K562 (cell line): Measurements from ENCODE around the gene TRAPPC1. TPM values are rescaled to one million over a fixed set of nuclear protein-coding genes. Genes with fewer than 3 reads are reported as not detected.

Experiments used
- BRF1 ChIP-seq: IDR thresholded peaks from 3 replicates; pipeline ENCODE4 v1.6.1; 2011; ENCODE audit warnings: borderline replicate concordance, mild to moderate bottlenecking; ENCODE audit not compliant: insufficient read length; ENCODE audit errors: extremely low read depth
- CREB1 ChIP-seq, 2 experiments: sonication (generic) in 1 of 2; formaldehyde crosslinking in 1 of 2; IDR thresholded peaks; 2 replicates each; pipeline versions ENCODE4 v1.6.1 to v1.8.0; 2012 to 2022; ENCODE audit warnings: inconsistent platforms in 1 of 2, mild to moderate bottlenecking in 1 of 2, missing genetic modification reagents in 1 of 2, moderate library complexity in 1 of 2
- GATAD2A ChIP-seq: fragments of 450-650 bp; IDR thresholded peaks from 2 replicates; pipeline ENCODE4 v1.6.1; 2017
- MAFG ChIP-seq: fragments of 450-650 bp; conservative IDR thresholded peaks from 2 replicates; pipeline ENCODE4 v1.6.1; 2016; ENCODE audit warnings: missing genetic modification characterization, missing compliant biosample characterization
- MTF1 ChIP-seq: fragments of 250-450 bp; sonication (Bioruptor Pico); IDR thresholded peaks from 2 replicates; pipeline ENCODE4 v1.9.0; 2021; ENCODE audit warnings: moderate library complexity, mild to moderate bottlenecking, inconsistent platforms, borderline replicate concordance
- NR2C2 ChIP-seq, 2 experiments: fragments of 200-800 bp in 1 of 2; sonication (Bioruptor generic) in 1 of 2; sonication (generic) in 1 of 2; formaldehyde crosslinking in 1 of 2; IDR thresholded peaks; 2 replicates each; pipeline versions ENCODE4 v1.6.1 to v1.8.0; 2016 to 2022; ENCODE audit warnings: mild to moderate bottlenecking in 1 of 2, missing compliant biosample characterization in 1 of 2, missing genetic modification characterization in 1 of 2, missing genetic modification reagents in 1 of 2
- PPARD ChIP-seq: fragments of 250-450 bp; sonication (Bioruptor Pico); IDR thresholded peaks from 2 replicates; pipeline ENCODE4 v1.8.0; 2022; ENCODE audit warnings: inconsistent platforms, mild to moderate bottlenecking, moderate library complexity
- YY1 ChIP-seq, 3 experiments: IDR thresholded peaks; 2 replicates each; pipeline ENCODE4 v1.6.1; 2011; ENCODE audit warnings: low read length in 2 of 3, mild to moderate bottlenecking in 2 of 3, moderate library complexity in 2 of 3, borderline replicate concordance in 1 of 3, control low read depth in 1 of 3, low read depth in 1 of 3; ENCODE audit not compliant: insufficient read depth in 3 of 3, insufficient replicate concordance in 2 of 3, control insufficient read depth in 1 of 3, insufficient read length in 1 of 3; ENCODE audit errors: extremely low read depth in 1 of 3
- polyA plus RNA-seq, 8 experiments: library from polyadenylated mRNA; depleted of rRNA in 4 of 8; stranded (reverse) in 5 of 8; unstranded in 3 of 8; fragments of >200 nt; fragmentation: Nextera tagmentation in 2 of 8; fragmentation: Illumina TruSeq in 1 of 8; extraction: Ambion mirVana in 2 of 8; extraction: Trizol in 1 of 8; gene quantifications; 2 replicates each; pipeline versions ENCODE4 v1.2.1 to v1.2.3, GENCODE V29; 2011 to 2014; ENCODE audit warnings: inconsistent platforms in 1 of 8, missing spikeins in 1 of 8
- total RNA-seq, 7 experiments: library from RNA; depleted of rRNA in 6 of 7; stranded (reverse); fragments of >200 nt in 6 of 7; fragmentation: Illumina TruSeq in 2 of 7; extraction: Trizol in 2 of 7; gene quantifications; 2 replicates each; pipeline versions ENCODE4 v1.2.1 to v1.2.3, GENCODE V29; 2011 to 2021; ENCODE audit warnings: low replicate concordance in 1 of 7
- TF ChIP-seq, protein P1 (sequence below): fragments of 250-450 bp; sonication (Bioruptor Pico); IDR thresholded peaks from 2 replicates; pipeline ENCODE4 v1.4.0; 2020
- TF ChIP-seq, protein P2 (sequence below): fragments of 200-800 bp; sonication (Bioruptor generic); IDR thresholded peaks from 2 replicates; pipeline ENCODE4 v1.6.1; 2017; ENCODE audit warnings: missing genetic modification characterization, missing compliant biosample characterization

TRAPPC1 gene
- total and polyA plus RNA-seq, 9 of the 15 experiments (the other 6 are each of a cell fraction or from before 2014, with no cell fraction given), result 11.7 to 82.8 (median 36.2) TPM

DNA sequence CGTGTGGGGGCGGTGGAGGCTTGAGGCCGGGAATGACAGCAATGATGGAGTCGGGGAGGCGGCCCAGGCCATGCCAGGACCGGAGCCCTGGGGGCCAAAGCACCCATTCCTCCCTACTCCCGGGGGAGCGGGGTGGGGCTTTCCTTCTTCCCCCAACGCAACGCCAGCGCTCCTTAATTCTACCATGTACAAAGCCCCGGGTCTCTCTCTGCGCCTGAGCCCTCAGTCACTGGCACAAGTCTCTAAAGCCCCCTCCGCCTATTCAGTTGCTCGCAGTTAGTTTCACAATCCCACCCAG is 15.4 kb downstream of the TRAPPC1 start (continued):
- TF ChIP-seq, protein P1, sequence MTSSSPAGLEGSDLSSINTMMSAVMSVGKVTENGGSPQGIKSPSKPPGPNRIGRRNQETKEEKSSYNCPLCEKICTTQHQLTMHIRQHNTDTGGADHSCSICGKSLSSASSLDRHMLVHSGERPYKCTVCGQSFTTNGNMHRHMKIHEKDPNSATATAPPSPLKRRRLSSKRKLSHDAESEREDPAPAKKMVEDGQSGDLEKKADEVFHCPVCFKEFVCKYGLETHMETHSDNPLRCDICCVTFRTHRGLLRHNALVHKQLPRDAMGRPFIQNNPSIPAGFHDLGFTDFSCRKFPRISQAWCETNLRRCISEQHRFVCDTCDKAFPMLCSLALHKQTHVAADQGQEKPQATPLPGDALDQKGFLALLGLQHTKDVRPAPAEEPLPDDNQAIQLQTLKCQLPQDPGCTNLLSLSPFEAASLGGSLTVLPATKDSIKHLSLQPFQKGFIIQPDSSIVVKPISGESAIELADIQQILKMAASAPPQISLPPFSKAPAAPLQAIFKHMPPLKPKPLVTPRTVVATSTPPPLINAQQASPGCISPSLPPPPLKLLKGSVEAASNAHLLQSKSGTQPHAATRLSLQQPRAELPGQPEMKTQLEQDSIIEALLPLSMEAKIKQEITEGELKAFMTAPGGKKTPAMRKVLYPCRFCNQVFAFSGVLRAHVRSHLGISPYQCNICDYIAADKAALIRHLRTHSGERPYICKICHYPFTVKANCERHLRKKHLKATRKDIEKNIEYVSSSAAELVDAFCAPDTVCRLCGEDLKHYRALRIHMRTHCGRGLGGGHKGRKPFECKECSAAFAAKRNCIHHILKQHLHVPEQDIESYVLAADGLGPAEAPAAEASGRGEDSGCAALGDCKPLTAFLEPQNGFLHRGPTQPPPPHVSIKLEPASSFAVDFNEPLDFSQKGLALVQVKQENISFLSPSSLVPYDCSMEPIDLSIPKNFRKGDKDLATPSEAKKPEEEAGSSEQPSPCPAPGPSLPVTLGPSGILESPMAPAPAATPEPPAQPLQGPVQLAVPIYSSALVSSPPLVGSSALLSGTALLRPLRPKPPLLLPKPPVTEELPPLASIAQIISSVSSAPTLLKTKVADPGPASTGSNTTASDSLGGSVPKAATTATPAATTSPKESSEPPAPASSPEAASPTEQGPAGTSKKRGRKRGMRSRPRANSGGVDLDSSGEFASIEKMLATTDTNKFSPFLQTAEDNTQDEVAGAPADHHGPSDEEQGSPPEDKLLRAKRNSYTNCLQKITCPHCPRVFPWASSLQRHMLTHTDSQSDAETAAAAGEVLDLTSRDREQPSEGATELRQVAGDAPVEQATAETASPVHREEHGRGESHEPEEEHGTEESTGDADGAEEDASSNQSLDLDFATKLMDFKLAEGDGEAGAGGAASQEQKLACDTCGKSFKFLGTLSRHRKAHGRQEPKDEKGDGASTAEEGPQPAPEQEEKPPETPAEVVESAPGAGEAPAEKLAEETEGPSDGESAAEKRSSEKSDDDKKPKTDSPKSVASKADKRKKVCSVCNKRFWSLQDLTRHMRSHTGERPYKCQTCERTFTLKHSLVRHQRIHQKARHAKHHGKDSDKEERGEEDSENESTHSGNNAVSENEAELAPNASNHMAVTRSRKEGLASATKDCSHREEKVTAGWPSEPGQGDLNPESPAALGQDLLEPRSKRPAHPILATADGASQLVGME (CRISPR knock-in tag), result no peak
- no peak for TF ChIP-seq PPARD
- no peak for TF ChIP-seq MTF1 (CRISPR knock-in tag)
- TF ChIP-seq, protein P2, sequence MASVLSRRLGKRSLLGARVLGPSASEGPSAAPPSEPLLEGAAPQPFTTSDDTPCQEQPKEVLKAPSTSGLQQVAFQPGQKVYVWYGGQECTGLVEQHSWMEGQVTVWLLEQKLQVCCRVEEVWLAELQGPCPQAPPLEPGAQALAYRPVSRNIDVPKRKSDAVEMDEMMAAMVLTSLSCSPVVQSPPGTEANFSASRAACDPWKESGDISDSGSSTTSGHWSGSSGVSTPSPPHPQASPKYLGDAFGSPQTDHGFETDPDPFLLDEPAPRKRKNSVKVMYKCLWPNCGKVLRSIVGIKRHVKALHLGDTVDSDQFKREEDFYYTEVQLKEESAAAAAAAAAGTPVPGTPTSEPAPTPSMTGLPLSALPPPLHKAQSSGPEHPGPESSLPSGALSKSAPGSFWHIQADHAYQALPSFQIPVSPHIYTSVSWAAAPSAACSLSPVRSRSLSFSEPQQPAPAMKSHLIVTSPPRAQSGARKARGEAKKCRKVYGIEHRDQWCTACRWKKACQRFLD, result peak; percentile 27; the same call in 1 of the 2 replicates
- TF ChIP-seq CREB1 (IDR thresholded peaks at IDR 0.05), result 0 out of 2 replicates have a peak, but pooled peaks have one; percentile 16
- peak; percentile 1; the same call in 1 of the 2 replicates for TF ChIP-seq CREB1 (CRISPR knock-in tag; IDR thresholded peaks at IDR 0.05)
- peak in 1 of 3 experiments; percentile 49 for TF ChIP-seq YY1 (IDR thresholded peaks at IDR 0.05; ENCODE audit: borderline replicate concordance in 1 of 3, control insufficient read depth in 1 of 3, extremely low read depth in 1 of 3, insufficient read depth in 3 of 3, insufficient read length in 1 of 3, insufficient replicate concordance in 2 of 3, low read depth in 1 of 3, low read length in 2 of 3)
- no peak for TF ChIP-seq NR2C2 (CRISPR knock-in tag; IDR thresholded peaks at IDR 0.05)
- TF ChIP-seq NR2C2 (tag; IDR thresholded peaks at IDR 0.05), result 0 out of 2 replicates have a peak, but pooled peaks have one; percentile 8
- TF ChIP-seq GATAD2A, result no peak
- no peak for TF ChIP-seq BRF1
- TF ChIP-seq MAFG (tag), result no peak
